GM21526 (cell line): Measurements from ENCODE around the gene RPN1.
"Not testable (repeated sequence)": the region's sequence is repeated elsewhere in the genome, so short reads cannot be mapped to it uniquely, and the experiment has no call there.

Experiments
- ATAC-seq: cut with Tn5 transposase; IDR thresholded peaks from one replicate; pipeline ENCODE4 v1.9.1; 2021; ENCODE audit warnings: moderate library complexity; ENCODE audit not compliant: unreplicated experiment, low FRiP score

Gene RPN1

DNA sequence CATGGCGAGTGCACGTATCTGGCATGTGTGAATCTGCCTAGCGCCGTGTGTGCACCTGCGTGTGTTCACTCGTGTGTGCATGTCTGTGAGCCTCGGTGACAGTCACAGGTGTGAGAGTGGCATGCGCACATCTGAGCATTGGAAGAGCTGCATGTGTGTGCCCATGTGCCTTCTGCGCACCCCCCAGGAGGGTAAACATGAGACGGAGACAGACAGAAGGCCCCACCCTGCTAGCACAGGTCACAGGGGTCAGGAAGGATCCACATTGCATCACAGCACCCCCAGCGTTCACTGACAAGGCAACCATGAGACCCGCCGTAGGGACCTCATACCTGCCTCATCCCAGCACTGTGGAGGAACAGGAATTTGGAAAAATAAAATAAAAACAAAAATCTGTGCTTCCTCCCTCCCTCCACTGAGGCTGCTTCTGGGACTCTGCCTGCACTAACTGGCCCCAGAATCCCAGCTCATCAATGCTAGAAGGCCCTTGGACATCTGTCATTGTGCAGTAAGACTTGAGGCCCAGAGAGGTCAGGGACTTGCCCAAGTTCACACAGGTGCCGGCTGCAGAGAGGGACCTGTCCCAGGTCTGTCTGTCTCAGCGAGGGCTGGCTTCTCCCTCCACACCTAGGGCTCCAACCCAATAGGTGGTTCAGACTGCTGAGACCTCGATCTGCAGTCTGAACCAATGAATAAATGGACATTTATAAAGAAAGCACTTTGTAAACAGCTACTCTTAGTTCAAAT is 37.4 kb downstream of the RPN1 start:
- ATAC-seq: no peak

DNA sequence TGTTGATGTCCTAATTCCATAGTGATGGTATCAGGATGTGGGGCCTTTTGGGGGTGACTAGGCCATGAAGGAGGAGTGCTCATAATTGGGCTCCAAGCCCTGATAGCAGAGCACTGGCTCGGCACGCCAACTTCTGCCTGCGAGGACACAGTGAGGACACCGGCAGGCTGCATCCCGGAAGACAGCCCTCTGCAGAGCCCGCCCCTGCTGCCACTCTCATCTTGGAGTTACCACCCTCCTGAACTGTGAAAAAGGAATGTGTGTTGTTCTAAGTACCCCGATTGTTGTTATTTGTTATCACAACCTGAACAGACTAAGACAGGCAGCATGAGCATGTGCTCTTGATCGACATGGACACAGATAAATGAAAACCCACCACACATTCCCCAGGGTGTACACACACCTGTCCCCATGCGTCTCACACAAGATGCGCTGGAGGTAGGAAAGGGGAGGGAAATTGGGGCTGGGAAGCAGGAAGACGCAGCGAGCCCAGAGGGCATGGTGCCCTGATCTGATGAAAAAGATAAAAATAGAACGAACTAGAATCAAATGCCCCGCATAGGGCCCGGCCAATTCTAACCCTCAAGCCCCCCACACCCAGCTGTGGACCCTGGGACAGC is 40.1 kb downstream of the RPN1 start:
- ATAC-seq: no peak

DNA sequence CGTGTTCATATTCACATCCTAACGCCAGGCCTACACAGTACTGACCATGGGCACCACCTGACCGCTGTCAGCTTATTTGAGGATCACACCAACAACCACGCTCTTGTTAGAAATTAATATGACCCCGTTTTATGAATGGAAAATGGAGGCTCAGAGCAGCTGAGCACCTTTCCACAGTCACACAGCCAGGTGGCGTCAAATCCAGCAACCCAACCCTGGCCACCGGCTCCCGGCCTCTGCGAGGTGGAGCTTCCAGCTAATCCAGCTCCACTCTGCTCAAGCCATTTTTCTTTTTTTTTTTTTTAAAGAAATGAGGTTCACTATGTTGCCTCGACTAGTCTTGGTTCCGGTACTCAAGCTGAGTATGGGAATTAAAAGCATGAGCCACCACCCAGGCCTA is 41.3 kb downstream of the RPN1 start:
- no peak for ATAC-seq

DNA sequence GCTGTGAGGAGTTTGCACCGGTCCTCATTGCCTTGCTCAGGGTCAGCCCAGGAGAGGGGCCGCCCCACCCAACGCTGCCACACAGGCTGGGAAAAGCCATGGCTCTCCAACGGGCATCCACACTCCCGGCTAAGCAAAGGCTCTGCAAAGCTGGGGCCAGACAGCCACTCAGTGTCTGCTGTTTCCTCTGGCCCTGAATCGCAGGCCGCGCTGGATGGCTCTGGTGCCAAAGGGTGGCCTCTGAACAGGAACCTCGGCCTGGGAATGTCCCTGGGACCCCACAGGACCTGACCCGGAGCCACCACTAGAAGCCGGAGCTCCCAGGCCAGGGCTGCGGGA is 42.9 kb downstream of the RPN1 start:
- no peak for ATAC-seq

DNA sequence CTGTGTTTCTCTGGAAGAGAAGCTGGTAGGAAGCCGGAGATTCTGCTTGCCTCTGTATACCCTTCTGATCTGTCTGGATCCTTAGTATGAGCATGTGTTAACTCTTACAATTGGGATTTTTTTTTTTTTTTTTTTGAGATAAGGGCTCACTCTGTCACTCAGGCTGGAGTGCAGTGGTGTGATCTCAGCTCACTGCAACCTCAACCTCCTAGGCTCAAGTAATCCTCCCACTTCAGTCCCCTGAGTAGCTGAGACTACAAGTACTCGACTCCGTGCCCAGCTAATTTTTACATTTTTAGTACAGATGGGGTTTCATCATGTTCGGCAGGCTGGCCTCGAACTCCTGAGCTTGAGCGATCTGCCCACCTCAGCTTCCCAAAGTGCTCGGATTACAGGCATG is 44.5 kb downstream of the RPN1 start:
- ATAC-seq: no peak

DNA sequence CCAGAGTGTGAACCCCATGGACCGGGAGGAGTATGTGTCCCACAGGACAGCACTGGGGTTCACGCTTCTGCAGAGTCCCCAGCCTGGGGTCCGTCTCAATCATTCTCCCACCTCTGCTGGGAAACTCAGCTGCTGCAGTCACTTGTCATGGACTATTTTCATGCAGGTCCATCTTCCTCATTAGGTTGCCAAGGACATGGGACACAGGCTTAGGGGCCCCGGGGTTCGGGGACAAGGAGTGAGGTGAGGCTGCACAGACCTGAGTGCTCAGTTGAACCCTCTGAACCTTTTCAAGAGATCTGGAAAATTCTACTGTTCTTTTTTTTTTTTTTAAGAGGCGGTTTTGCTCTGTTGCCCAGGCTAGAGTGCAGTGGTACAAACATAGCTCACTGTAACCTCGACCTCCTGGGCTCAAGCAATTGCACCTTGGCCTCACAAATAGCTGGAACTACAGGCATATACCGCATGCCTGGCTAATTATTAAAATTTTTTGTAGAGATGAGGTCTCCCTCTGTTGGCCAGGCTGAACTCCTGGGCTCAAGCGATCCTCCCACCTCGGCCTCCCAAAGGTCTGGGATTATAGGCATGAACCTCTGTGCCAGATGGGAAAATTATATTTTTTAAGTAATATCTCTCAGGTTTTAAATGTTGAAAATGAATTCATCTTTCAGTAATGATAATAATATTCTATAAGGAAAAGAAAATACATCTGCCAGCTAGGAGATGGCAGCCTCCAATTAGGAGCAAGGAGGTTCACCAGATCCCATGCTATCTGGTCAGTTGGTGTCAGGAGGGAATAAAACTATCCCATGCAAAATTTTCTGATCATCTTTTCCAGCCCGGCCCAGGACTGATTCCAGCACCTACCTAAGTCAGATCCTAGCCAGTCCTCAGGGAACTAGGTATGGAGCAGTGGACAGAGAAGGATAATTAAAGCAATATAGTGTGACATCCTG is 45.2 kb downstream of the RPN1 start:
- ATAC-seq: no peak

DNA sequence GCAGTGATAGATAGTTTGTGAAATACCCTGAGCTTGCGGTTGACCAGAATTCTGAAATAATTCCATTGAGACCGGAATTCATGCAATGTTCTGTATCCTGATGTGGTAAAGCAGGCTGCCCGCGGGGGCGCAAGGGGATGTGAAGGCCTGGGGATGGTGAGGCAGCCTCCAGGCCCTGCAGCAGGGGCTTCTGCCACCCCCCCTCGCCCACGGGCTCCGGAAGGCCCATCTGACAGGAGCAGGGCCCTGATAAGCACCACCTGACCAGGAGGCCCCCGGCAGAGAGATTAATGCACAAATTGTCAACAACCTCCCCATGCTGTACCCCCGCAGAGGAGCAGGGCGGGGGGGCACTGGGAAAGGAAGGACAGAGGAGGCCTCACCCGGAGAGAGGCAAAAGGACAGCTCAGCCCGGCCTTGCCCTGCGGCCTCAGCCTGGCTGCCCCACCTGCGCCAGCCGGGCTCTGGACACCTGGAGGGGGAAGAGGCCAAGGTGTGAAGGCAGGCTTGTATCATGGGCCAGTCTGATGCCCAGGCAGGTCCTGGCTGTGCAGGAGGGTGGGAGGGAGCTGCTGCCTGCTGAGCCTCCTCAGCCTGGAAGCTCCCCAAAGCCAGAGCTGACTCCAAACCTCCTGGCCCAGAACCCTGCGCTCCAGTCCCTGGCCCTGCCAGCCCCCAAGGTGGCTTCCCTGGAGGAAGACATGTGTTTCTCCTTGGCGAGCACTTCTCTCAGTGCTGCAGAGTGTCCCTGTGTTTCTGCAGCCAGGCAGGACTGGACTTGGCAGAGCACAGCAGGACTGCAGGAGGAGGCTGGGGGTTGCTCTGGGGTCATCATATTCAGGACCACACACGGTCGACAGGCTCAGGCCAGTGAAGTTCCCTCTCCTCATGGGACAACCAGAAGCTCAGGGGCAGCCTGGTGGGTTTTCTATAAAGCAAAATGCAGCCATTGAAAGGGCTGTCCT is 46.5 kb downstream of the RPN1 start:
- ATAC-seq: no peak

DNA sequence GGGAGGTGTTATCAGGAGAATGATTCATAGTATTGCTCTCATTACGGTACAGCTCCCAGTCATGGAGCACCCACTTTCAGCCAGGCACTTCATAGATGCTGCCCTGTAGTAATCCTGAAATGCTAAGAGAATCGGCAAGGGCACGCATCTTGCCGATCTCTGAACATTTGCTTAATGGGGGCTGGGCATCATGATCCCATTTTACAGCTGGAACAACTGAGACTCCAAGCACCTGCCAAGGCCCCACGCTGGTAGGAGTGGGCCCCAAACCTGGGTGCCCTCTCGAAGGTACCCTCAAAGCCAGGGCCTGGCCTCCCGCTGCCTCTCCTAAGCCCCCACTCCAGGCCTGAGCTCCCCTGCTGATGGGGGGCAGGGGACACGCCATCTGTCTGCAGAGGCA is 47.3 kb downstream of the RPN1 start:
- no peak for ATAC-seq

DNA sequence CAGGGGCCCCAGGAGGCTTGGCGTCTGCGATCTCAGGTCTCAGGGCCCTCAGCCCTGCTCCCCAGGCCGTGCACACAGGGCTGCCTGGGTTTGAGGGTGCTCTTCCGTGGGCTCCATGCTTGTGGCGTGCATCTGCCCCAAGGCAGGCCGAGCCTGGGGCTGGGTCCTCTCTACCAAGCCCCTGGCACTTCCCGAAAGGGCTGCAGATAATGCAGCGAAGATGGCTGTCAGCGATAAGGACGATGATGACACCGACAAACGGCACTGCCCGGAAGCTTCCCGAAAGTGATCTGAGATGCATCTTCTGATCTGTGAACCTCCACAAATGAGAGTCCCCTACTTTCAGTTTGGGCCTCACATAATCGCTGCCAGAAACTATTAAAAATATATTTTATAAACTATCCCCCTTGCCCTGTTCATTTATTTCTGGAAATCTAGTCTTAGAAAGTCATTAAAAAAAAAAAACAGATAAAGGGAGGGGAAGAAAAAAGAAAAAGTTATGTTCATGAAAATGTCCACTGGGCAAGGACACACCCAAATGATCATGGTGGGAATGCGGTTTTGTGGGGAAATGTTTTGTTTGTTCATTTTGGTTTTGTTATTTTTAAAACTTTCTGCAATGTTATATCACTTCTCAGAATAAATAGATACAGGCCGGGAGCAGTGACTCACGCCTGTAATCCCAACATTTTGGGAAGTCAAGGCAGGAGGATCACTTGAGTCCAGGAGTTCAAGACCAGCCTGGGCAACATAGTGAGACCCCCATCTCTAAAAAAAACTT is 51.5 kb downstream of the RPN1 start:
- ATAC-seq: no peak

DNA sequence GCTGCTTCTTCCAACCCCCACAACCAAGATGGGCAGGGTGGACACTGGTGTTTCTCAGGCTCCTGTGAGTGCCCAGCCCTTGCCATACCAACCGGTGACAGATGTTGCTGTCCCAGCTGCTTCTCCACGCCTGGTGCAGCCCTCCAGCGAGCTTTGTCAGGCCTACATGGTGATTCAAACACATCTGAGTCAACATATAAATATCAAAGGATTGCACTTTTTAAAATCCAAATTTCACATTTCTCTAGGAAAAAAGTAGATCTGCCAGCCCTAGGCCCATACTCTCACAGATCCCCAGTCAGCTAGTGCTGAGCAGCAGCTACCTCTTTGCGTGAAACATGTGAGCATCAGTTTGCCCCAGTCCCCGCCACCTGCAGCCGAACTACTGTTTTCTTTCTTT is 52.7 kb downstream of the RPN1 start:
- no peak for ATAC-seq

DNA sequence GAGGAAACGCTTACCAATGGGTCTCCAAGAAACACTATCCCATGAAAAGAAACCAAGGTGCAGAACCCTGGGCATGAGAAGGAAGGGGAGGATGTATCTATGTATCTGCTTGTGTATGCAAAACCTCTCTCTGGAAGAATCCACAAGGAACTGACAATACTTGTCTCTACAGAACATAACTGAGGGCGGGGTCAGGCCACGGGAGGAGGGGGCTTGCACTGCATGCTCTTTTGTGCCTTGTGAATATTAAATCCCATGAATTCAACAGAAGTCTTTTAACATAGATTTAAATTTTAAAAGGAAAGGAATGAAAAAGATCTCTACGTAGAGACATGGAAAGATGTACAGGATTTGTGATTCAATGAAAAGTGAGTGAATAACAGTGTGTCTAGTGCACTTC is 57.8 kb downstream of the RPN1 start:
- ATAC-seq: no peak

DNA sequence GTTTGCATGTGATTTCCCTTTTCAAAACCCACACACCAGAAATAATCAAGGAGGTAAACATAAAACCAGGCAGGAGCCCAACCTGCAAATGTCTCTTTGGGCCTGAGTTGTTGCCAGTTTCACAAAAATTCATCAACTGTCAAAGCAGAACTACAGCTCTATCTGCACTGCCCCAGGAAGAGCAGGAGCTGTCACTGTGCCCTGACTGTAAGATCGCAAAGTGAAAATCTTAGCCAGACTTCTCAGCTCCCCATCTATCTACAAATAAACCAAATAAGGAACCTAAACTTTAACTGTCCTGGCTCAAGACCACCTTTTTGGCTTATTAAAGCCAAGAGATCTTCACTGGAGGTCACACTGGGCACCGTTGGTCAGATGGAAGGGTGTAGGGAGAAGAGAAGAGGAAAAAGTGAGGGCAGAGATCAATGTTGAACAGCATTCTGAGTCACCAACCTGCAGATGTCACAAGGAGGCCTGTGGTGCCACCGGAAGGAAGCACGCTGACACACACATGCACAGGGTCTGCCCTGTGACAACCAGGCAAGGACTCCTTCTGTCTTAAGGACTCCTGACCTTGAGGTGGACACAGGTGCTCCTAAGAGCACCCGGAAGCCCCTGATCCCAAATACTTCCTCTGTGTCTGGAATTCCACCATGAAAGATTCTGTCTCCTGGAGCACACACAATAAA is 58.7 kb downstream of the RPN1 start:
- no peak for ATAC-seq

DNA sequence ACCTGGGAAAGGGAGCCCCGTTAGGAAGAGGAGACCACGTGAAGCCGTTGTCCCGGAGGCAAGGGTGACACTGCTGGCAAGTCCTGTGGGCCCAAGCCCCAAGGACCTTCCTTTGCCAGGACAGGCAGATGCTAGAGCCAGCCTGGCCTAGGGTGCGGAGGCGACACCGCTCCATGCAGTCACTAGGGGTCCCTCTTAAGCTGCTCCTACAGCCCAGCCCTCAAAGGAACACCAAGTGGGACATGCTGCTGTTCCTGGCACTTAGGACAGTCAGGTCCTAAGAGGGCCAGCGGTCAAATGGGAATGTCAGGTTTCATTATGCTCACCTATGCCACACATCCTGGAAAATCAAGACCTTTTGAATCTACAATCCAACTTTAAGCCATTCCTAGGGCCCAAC is 59.7 kb downstream of the RPN1 start:
- no peak for ATAC-seq

DNA sequence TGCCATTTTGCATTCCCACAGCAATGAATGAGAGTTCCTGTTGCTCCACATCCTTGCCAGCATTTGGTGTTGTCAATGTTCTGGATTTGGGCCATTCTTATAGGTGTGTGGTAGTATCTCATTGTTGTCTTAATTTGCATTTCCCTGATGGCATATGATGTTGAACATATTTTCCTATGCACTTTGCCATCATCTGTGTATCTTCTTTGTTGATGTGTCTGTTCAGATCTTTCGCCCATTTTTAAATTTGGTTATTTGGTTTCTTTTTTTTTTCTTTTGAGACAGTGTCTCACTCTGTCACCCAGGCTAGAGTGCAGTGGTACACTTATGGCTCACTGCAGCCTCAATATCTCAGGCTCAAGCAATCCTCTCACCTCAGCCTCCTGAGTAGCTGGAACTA is 60.6 kb downstream of the RPN1 start:
- ATAC-seq: not testable (repeated sequence)

DNA sequence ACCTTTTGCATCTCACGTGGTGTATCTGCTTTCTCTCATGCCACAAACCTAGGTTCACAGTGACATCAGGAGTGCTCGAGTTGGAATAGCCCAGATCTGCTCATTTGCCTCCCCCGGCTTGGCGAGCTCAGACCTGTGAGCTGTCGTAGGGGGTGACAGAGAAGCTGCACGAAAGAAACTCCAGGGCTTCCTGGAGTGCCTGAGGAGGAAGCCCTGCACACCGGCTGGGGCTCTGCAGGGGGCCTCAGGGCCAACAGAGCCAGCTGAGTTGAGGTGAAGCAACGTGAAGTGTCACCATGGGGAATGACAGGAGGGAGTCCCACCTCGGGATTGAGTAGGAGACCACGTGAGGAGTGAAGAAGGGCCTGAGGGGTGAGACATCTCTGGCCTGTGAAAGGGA is 62.5 kb downstream of the RPN1 start:
- ATAC-seq: no peak

DNA sequence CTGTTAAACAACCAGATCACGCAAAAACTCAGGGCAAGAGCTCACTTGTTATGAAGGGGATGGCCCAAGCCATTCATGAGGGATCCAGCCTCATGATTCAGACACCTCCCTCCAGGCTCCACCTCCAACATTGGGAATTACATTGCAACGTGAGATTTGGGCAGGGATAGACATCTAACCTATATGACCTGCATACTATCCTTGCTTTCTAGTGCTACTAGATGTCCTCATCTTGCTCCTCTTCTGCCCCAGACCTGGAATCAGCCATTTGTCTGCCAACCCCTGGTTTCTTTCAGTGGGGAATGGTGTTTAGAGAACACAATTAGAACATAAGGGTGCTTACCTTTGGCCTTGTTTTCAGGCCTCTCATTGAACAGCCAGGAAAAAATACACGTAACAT is 63.2 kb downstream of the RPN1 start:
- no peak for ATAC-seq

DNA sequence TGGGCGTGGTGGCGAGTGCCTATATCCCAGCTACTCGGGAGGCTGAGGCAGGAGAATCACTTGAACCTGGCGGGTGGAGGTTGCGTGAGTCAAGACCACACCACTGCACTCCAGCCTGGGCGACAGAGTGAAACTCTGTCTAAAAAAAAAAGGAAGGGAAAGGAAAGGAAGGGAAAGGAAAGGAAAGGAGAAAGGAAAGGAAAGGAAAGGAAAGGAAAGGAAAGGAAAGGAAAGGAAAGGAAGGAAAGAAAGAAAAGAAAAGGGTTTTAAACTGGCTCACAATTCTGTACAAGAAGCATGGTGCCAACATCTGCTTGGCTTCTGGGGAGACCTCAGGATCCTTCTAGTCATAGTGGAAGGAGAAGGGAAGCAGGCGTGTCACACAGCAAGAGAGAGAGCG is 63.7 kb downstream of the RPN1 start:
- ATAC-seq: not testable (repeated sequence)

DNA sequence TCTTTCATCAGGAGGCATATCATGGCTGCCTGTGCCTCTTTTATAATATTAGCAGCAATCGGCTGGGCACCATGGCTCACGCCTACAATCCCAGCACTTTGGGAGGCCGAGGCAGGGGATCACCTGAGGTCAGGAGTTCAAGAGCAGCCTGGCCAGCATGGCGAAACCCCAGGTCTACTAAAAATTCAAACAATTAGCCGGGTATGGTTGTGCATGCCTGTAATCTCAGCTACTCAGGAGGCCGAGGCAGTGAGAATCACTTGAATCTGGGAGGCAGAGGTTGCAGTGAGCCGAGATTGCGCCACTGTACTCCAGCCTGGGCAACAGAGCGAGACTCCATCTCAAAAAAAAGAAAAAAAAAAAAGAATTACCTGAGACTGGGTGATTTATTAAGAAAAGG is 64.2 kb downstream of the RPN1 start:
- not testable (repeated sequence) for ATAC-seq

DNA sequence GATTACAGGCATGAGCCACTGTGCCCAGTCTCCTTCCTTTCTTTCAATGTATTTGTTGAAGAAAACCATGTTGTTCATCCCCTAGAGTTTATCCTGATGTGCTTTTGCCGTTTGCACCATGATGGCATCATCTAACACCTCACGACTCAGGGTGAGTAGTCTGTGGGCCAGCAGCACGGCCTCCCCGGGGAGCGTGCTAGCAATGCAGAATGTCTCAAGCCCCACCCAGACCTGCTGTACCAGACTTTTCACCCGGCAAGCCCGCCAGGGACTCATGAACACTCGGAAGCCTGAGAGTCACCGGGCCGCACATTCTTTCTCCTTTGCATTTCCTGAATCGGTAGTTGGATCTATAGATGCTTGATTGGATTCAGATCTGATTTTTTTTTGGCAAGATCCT is 64.6 kb downstream of the RPN1 start:
- ATAC-seq: no peak
